PC-3 (cell line): ENCODE data around the gene DGKZ. TPM values are rescaled to one million over a fixed set of nuclear protein-coding genes. Genes with fewer than 3 reads are reported as not detected.

Source experiments
- ATAC-seq: fragments of 200-7000 bp; cut with Tn5 transposase; 2 replicates; pipeline ENCODE4 v1.9.1; 2020; ENCODE audit warnings: mild to moderate bottlenecking, moderate library complexity
- BruUV-seq: library from RNA; stranded (reverse); fragments of 400-500 nt; replicated peaks from 2 replicates; lab custom pipeline; 2021; lab: Mats Ljungman, UMichigan
- CTCF ChIA-PET: fragments of 300-600 bp; sonication (Branson Sonifier 250); formaldehyde crosslinking; loops from one replicate; lab custom pipeline; 2022; ENCODE audit warnings: antibody characterized with exemption; lab: Charles Lee
- POLR2A ChIA-PET: fragments of 300-600 bp; sonication (Branson Sonifier 250); formaldehyde crosslinking; loops from one replicate; lab custom pipeline; 2022; ENCODE audit warnings: antibody characterized with exemption; ENCODE audit not compliant: unreplicated experiment; lab: Charles Lee
- DNase-seq: peaks from one replicate; pipeline ENCODE4 v3.0.0-alpha.2; 2015
- H2AFZ ChIP-seq: fragments of 300-600 bp; sonication (generic); 2 replicates; pipeline ENCODE4 v1.6.0; 2016; ENCODE audit warnings: antibody characterized with exemption, low read length
- H3F3A ChIP-seq: fragments of 300-600 bp; sonication (generic); one replicate; pipeline ENCODE4 v1.6.0; 2017; ENCODE audit warnings: antibody characterized with exemption, low read length, control low read depth, mild to moderate bottlenecking; ENCODE audit not compliant: unreplicated experiment
- H3K27ac ChIP-seq: fragments of 300-600 bp; sonication (generic); 2 replicates; pipeline ENCODE4 v1.5.1; 2016; ENCODE audit warnings: mild to moderate bottlenecking, low read length
- H3K27me3 ChIP-seq: fragments of 300-600 bp; sonication (generic); 2 replicates; pipeline ENCODE4 v1.6.1; 2016; ENCODE audit warnings: low read length, mixed read lengths
- H3K36me3 ChIP-seq: fragments of 300-600 bp; sonication (generic); 2 replicates; pipeline ENCODE4 v1.6.1; 2016; ENCODE audit warnings: low read depth, mixed run types, low read length, mixed read lengths
- H3K4me1 ChIP-seq: fragments of 300-600 bp; sonication (generic); 2 replicates; pipeline ENCODE4 v1.5.1; 2016; ENCODE audit warnings: low read length; ENCODE audit not compliant: insufficient read depth
- H3K4me2 ChIP-seq: fragments of 300-600 bp; sonication (generic); 2 replicates; pipeline ENCODE4 v1.6.0; 2016; ENCODE audit warnings: low read length
- H3K4me3 ChIP-seq: fragments of 300-600 bp; sonication (generic); 2 replicates; pipeline ENCODE4 v1.5.1; 2016; ENCODE audit warnings: mild to moderate bottlenecking, low read length, mixed read lengths
- H3K79me2 ChIP-seq: fragments of 300-600 bp; sonication (generic); 2 replicates; pipeline ENCODE4 v1.6.1; 2017; ENCODE audit warnings: low read length, mixed read lengths
- H3K9ac ChIP-seq: fragments of 300-600 bp; sonication (generic); 2 replicates; pipeline ENCODE4 v1.6.0; 2016; ENCODE audit warnings: mild to moderate bottlenecking, low read length
- H3K9me2 ChIP-seq: fragments of 300-600 bp; sonication (generic); replicated peaks from 2 replicates; pipeline ENCODE4 v1.6.1; 2016; ENCODE audit warnings: mixed run types, low read length, mixed read lengths
- H3K9me3 ChIP-seq: fragments of 300-600 bp; sonication (generic); 2 replicates; pipeline ENCODE4 v1.6.1; 2016; ENCODE audit warnings: low read length, mixed read lengths
- H4K20me1 ChIP-seq: fragments of 300-600 bp; sonication (generic); 2 replicates; pipeline ENCODE4 v1.6.1; 2016; ENCODE audit warnings: low read length, mixed read lengths
- EZH2 ChIP-seq: fragments of 300-600 bp; sonication (generic); IDR thresholded peaks from one replicate; pipeline ENCODE4 v1.6.1; 2017; ENCODE audit warnings: antibody characterized with exemption, mild to moderate bottlenecking, low read length; ENCODE audit not compliant: unreplicated experiment
- EZH2phosphoT487 ChIP-seq: fragments of 300-600 bp; sonication (generic); IDR thresholded peaks from 2 replicates; pipeline ENCODE4 v1.6.1; 2018; ENCODE audit warnings: mild to moderate bottlenecking, antibody characterized with exemption, low read length, borderline replicate concordance
- intact Hi-C: fragments of 100-400 bp; cut with micrococcal nuclease; formaldehyde crosslinking; loops from 2 replicates; pipeline ENCODE4 v1.9.0; 2023
- total RNA-seq: library from RNA; depleted of rRNA; stranded (reverse); fragments of >200 nt; gene quantifications from 2 replicates; pipeline ENCODE4 v1.2.3, GENCODE V29; 2014
- TF ChIP-seq, protein P1 (sequence below): fragments of 300-600 bp; sonication (generic); conservative IDR thresholded peaks from 2 replicates; pipeline ENCODE4 v1.5.1; 2017; ENCODE audit warnings: antibody characterized with exemption, low read depth, mild to moderate bottlenecking, low read length

Gene DGKZ
- total RNA-seq, 1 experiment from 2014 or later, result 70.2 TPM

DNA sequence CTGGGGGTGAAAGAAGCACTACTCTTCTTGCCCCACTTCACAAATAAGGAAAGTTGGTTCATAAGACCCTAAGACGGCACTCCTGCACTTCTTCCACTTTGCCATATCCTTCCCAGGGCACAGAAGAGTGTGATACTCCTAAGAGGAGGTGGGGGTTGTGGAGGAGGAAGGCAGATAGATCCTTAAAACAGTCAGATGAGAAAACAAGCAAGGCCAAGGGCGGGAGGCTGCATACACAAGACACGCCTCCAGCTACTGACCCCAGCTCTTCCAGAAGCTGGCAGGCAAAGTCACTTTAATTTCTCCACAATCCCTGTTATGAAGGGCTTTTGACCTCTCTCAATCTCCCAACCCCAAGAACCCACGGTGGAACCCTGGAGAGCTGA, 46.0 kb downstream of the DGKZ start:
- no peak overlapping the region for H3K9ac ChIP-seq
- ATAC-seq (no peak), DNase-seq (no peak)
- no peaks in the 10 kb centered on the region for H3K9me3 ChIP-seq
- intact Hi-C loops, result no loop called here
- ChIA-PET CTCF (interaction anchor here (0.6 kb wide), 1 partner anchor 20 kb away, joined by 4 read pairs; no protein-coding TSS in a partner anchor), POLR2A (no interaction called here)
- no TSS peak for BruUV-seq
- no peaks in the 10 kb centered on the region for H3K36me3 ChIP-seq
- H3K27me3 ChIP-seq, result peaks cover 29% of the 10 kb centered on the region
- H3K27ac ChIP-seq, result no peak overlapping the region
- H2AFZ ChIP-seq, result no peak overlapping the region
- peaks cover 15% of the 10 kb centered on the region; the same call in 1 of the 2 replicates for H3K4me1 ChIP-seq
- no peaks in the 10 kb centered on the region for H4K20me1 ChIP-seq
- no peaks in the 10 kb centered on the region for H3K79me2 ChIP-seq
- H3K9me2 ChIP-seq, result no peaks in the 10 kb centered on the region
- no peak overlapping the region for H3K4me2 ChIP-seq
- no peak for TF ChIP-seq EZH2
- H3K4me3 ChIP-seq, result no peak overlapping the region
- H3F3A ChIP-seq, result no peaks in the 10 kb centered on the region

GRCh38 chr11:46393759-46394158, 46.5 kb downstream of the DGKZ start:
- BruUV-seq, result no TSS peak
- ATAC-seq (no peak), DNase-seq (no peak)
- Histone ChIP-seq H3K9ac (no peak overlapping the region), H3F3A (no peaks in the 10 kb centered on the region), H3K36me3 (no peaks in the 10 kb centered on the region), H3K4me1 (peaks cover 12% of the 10 kb centered on the region; the same call in 1 of the 2 replicates), H3K4me3 (no peak overlapping the region), H3K27ac (no peak overlapping the region), H3K9me3 (no peaks in the 10 kb centered on the region), H3K9me2 (no peaks in the 10 kb centered on the region), H3K27me3 (peaks cover 24% of the 10 kb centered on the region), H2AFZ (no peak overlapping the region), H3K79me2 (no peaks in the 10 kb centered on the region), H3K4me2 (no peak overlapping the region), H4K20me1 (no peaks in the 10 kb centered on the region)
- ChIA-PET POLR2A (no interaction called here), CTCF (no interaction called here)
- intact Hi-C loops, result no loop called here
- TF ChIP-seq EZH2 (no peak), EZH2phosphoT487 (no peak)
- TF ChIP-seq, protein P1, sequence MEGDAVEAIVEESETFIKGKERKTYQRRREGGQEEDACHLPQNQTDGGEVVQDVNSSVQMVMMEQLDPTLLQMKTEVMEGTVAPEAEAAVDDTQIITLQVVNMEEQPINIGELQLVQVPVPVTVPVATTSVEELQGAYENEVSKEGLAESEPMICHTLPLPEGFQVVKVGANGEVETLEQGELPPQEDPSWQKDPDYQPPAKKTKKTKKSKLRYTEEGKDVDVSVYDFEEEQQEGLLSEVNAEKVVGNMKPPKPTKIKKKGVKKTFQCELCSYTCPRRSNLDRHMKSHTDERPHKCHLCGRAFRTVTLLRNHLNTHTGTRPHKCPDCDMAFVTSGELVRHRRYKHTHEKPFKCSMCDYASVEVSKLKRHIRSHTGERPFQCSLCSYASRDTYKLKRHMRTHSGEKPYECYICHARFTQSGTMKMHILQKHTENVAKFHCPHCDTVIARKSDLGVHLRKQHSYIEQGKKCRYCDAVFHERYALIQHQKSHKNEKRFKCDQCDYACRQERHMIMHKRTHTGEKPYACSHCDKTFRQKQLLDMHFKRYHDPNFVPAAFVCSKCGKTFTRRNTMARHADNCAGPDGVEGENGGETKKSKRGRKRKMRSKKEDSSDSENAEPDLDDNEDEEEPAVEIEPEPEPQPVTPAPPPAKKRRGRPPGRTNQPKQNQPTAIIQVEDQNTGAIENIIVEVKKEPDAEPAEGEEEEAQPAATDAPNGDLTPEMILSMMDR, result no peak

DNA sequence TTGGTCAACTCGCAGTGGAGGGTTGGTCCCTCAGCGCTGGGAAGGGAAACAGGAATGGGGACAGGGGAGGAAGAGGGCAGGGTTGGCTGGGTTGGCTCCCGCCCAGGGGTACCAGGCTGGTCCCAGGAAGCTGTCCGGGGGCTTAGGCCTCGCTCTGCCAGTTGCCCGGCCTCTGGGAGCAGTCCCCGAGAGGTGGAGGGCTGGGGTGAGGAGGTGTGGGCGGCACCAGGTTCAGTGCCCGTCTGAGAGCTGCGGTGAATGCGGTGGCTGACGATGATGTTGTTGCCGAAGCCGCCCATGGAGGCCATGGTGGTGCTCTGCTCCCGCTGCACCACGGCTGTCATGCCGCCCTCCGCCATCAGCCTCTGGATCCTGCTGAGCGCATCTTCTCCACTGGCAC, 50.3 kb downstream of the DGKZ start:
- POLR2A ChIA-PET, result no interaction called here
- no peak for ATAC-seq
- Histone ChIP-seq H3K27ac (no peak overlapping the region), H3K9me3 (no peaks in the 10 kb centered on the region), H2AFZ (no peak overlapping the region), H3K4me1 (no peaks in the 10 kb centered on the region), H3K4me3 (no peak overlapping the region), H3K4me2 (no peak overlapping the region), H3F3A (no peaks in the 10 kb centered on the region), H3K9ac (no peak overlapping the region), H3K9me2 (no peaks in the 10 kb centered on the region), H4K20me1 (no peaks in the 10 kb centered on the region), H3K79me2 (no peaks in the 10 kb centered on the region), H3K27me3 (no peaks in the 10 kb centered on the region), H3K36me3 (no peaks in the 10 kb centered on the region)
- no peak for DNase-seq
- intact Hi-C loops, result no loop called here
- CTCF ChIA-PET, result no interaction called here
- no peak for TF ChIP-seq EZH2
- TF ChIP-seq, protein P1, result no peak
- TF ChIP-seq EZH2phosphoT487, result no peak
- no TSS peak for BruUV-seq
